Stimulated activated CD8-positive, alpha-beta memory T cell treated with anti-CD3 and anti-CD28 coated beads, Interleukin-4, amount 100 ng/mL, for 24 hours (primary cell): ENCODE data around the gene NBPF1.
"Not testable (repeated sequence)": the region's sequence is repeated elsewhere in the genome, so short reads cannot be mapped to it uniquely, and the experiment has no call there.

ENCODE experiments used
- DNase-seq: peaks from one replicate; pipeline ENCODE4 v3.0.0-alpha.2; 2020; ENCODE audit warnings: low read depth

NBPF1 gene

DNA sequence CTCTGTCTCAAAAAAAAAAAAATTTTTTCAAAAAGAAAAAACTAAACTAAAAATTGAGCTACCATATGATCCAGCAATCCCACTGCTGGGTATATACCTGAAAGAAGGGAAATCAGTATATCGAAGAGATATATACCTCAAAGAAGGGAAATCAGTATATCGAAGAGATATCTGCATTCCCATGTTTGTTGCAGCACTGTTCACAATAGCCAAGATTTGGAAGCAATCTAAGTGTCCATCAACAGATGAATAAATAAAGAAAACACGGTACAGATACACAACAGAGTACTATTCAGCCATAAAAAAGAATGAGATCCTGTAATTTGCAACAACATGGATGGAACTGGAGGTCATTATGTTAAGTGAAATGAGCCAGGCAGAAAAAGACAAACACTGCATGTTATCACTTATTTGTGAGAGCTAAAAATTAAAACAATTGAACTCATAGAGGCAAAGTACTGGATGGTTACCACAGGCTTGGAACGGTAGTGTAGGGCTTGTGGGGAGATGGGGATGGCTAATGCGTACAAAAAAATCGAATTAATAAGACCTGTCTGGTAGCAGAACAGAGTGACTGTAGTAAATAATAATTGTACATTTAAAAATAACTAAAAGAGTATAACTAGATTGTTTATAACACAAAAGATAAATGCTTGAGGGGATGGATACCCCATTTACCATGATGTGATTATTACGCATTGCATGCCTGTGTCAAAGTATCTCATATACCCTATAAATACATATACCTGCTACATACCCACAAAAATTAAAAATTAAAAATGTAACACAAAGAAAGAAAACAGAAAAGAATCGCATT, 28.0 kb upstream of the NBPF1 start:
- DNase-seq = not testable (repeated sequence)

DNA sequence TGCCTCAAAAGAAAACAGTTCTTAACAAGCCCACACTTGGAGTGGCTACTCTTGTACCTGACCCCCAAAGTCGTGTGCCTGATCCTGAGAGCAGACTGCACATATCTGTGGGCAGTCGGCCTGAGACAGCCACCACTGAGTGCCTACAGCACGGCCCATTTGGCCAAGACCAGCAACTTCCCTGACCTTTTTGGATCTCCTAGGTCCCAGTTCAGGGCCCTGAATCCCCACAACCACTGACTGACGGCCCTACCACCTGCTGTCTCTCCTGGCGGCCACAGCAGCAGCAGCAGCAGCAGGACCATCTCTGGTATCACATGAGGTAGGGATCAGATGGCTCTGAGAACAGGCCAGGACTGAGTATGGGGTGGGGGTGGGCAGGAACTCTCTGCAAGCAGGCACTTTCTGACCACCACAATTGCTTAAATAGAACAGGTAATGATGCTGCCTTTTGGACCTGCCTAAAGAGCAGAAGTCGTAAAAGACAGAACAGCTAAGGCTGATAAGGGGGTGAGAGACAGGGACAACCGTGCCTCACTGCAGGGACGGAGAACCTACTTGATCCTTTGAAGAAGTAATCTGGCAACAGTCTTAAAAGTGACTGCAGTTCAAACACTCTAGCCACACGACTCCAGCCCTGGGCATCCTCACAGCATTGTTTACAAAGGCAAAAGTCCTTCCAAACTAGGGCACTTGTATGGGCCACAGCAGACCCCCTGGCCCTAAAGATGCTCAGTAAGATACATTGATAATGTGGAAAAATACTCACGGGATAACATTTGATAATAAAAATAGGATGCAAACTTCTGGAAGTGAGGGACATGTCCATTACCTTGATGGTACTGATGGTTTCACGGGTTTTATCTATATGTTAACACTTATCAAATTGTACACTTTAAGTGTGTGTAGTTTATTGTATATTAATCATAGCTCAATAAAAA, 26.0 kb upstream of the NBPF1 start:
- not testable (repeated sequence) for DNase-seq

DNA sequence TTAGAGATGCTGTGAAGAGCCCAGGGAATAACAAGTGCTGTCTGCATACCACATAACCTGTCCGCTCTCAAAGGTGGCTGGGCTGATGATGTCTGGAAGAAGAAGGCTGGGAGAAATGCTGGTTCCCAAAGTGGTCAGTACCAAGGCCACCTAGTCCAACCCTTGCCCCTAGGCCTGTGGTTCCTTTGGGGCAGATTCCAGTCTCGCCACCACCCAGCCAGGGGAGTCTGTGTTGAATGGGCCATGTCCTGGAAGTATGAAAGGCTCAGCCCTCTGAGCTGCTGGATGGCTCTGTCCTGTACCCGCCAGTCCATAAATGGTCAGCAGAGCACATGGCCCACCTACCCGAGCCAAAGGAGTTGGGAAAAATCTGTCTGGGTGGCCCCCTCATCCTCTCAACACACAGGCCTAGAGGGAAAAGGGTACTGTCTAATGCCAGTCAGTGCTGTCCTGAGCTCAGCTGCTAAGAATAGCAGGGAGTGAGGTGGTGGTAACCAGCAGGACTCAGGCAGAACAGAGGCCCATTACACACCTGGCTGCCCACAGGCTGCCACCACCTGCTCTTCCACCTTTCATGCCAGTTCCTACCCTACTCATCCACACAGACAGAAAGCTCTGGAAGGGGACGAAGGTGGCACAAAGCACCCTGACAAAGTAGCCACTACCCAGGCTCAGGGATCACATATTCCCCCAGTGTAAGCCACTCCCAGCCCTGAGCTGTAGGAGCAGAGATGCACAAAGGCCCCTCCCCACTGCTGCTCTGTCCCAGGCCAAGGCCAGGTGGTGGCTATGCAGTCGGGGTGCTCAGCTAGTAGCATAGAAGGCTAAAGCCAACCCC, 24.8 kb upstream of the NBPF1 start:
- not testable (repeated sequence) for DNase-seq

DNA sequence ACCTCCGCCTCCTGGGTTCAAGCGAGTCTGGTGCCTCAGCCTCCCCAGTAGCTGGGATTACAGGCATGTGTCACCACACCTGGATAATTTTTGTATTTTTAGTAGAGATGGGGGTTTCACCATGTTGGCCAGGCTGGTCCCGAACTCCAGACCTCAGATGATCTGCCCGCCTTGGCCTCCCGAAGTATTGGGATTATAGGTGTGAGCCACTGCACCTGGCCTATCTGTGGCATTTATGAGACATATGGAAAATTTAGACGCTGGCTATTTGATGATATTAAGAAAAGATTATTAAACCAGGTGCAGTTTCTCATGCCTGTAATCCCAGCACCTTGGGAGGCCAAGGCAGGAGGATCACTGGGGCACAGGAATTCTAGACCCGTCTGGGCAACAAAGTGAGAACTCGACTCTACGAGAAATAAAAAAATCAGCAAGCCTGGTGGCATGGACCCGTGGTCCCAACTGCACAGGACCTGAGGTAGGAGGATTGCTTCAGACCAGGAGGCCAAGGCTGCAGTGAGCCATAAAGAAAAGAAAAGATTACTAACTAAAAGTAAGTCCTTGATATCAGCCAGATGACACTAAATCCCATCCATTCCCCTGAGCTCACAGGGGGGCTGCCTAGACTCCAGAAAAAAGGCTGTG, 23.3 kb upstream of the NBPF1 start:
- not testable (repeated sequence) for DNase-seq

DNA sequence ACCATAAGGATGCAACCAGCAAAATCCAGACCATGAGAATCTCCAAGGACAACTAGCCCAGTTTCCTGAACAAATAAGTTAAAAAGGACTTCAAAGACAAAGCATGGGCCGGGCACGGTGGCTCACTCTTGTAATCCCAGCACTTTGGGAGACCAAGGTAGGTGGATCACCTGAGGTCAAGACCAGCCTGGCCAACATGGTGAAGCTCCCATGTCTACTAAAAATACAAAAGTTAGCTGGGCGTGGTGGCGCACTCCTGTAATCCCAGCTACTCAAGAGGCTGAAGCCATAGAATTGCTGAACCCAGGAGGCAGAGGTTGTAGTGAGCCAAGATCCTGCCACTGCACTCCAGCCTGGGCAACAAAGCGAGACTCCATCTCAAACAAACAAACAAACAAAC, 22.6 kb upstream of the NBPF1 start:
- not testable (repeated sequence) for DNase-seq

DNA sequence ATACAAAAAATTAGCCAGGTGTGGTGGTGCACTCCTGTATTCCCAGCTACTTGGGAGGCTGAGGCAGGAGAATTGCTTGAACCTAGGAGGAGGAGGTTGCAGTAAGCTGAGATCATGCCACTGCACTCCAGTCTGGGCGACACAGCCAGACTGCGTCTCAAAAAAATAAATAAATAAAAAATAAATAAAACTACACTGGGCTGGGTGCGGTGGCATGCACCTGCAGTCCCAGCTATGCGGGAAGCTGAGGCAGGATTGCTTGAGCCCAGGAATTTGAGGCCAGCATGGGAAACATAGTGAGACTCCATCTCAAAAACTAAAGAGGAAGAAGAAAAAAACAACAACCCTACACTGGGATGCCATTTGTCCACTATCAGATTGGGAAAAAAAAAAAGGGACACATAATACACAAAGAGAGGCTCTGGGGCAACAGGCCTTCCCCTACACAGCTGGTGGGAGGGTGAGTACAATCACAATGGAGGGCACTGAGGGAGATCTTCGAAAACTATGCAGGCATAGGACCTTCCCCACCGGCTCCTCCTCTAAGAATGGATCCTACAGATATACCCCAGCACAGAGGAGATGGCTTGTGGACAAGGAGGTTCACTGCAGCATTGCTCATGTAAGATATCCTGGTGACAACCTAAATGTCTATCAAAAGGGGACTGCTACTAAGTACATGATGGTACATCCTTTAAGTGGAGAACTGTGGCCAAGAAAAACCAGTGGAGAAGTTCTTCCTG, 20.3 kb upstream of the NBPF1 start:
- DNase-seq = not testable (repeated sequence)

DNA sequence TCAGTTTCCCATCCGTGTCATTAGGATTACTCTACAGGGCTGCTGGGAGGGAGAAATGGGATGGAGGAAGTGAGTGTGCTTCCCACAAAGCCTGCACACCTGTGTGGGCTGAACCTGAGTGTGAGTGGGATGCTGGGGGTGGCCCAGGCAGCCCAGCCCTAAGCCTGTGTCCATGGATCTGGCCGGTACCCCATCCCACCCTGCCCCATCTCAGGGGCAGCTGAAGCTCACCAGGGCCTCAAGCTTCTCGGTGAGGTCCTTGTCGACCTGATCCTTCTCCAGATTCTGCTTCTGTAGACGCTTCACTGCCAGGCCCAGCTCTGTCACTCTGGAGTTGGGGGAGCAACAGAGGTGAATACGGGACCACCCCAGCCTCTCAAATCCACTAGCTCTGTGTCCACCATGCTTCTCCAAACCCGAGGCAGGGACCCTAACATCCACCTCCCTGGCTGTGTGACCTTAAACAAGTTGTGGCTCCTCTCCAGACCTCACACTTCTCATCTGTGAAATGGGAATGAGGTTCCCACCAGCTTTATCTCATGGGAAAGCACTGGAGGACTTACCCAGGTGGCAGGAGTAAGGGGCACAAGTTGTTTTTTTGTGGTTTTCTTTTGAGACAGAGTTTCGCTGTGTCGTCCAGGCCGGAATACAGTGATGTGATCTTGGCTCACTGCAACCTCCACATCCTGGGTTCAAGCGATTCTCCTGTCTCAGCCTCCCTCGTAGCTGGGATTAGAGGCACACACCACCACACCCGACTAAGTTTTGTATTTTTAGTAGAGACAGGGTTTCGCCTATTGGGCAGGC, 18.9 kb upstream of the NBPF1 start:
- DNase-seq = not testable (repeated sequence)

DNA sequence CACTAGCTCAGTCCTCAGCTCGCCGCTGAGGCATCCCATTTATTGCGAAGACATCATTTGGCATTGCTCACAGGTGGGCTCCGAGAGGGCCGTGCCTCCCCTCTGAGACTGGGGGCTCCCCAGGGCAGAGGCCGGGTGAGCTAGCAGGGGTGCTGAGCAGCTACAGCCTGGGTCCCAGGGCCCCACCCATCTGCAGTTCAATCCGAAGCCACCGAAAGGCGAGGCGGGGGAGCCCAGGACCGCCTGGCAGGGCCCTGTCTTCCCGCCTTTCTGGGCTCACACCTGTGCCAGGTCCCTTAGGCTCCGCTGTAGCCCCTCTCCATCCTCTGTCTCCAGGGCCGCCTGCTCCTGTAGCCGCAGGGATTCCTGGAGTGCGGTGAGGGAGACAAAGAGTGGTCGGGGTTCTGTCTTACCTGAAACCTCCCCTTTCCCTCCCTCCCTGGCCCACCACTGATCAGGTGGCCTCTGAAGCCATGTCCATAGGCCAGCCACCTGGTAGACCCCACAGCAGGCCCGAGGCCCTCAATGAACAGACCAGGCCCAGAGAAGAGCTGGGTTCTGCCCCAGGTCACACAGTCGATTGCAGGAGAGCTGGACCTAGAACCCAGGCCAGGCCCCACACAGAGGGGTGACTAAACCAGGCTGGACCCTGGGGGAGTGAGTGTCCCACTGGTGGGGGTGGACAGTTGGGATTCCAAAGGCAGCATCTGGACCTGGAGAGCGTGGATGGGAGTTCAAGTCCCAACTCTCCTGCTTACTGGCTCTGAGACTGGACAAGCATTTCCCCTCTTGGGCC, 18.1 kb upstream of the NBPF1 start:
- DNase-seq = no peak

DNA sequence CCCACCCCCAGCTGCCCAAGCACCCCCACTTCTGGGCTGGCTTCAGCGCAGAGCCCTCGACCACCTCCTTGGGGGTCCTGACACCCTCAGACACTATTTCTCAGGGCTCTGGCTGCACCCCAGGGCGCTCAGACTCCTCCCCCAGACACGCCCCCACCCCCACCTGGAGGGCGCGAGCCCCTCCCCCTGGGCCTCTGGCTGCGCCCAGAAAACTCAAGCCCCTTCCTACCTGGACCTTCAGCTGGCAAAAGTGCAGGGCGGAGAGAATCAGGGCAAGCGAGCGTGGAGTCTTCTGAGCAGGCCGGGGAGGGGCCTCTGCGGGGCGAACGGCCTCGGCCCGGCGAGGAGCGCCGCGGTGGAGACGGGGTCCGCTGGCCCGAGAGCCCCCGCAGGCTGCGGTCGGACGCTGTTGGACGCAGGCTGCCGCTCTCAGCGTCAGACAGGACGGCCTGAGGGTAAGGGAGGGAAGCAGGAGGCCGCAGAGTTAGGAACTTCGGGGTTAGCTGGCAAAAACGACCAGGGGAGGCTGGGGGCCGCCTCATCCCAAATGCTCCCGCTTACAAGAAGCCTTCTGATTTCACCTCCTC, 17.4 kb upstream of the NBPF1 start:
- no peak for DNase-seq

DNA sequence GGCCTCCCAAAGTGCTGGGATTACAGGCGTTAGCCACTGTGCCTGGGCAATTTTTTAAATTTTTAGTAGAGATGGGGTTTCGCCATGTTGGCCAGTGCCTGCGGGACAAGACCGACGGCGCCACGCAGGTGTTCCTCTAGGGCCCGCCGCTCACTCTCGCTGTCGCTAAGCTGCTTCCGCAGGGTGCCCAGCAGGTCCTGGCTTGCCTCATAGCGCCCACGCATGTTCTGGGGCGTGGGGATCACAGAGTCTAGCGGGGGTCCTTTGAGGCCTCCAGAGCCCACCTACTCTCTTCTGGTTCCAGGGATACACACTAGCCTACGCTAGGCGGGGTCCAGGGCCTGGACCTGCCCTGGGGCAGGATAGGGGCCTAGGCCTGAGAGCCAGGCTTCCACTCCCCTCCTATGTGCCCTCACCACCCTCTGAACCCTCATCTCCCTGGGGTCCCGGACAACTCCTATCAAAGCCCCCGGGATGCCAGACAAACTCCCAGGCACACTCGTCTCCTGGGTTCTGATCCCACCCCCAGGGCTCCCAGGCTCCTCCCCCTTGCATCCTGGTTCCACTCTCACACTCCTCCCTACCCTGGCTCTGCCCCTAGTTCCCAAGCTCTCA, 16.7 kb upstream of the NBPF1 start:
- DNase-seq = not testable (repeated sequence)

DNA sequence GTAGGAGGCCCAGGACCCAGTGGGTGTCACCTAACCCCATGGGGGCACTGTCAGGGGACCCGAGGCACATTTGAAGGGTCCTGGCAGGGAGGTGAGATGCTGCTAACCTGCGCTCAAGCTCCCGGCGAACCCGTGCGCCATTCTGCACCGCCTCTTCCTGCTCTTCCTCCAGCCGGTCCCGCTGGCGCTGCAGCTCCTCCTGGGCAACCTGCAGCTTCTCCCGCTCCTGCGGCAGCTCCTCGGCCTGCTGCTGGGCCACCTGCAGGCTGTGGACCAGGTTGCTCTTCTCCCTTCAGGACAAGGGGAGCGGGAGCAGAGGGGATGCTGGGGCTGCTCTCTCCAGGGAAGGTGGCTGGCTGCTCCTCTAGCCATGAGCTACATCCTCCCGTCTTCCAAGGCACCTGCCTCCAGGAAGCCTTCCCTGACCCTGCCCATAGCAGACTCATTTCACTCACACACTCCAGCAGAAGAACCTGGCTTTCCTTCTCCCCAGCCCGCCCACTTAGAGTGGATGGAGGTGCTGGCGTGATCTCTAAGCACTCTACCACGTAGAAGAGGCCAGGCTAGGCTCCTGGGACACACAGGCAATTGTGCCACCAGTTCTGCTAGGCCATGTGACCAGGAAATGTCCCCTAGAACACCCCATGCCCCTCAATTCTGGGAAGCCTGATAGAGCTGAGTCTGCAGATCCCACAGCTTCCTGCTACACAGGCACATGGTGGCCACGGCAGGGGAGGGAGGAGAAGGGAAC, 15.2 kb upstream of the NBPF1 start:
- no peak for DNase-seq

DNA sequence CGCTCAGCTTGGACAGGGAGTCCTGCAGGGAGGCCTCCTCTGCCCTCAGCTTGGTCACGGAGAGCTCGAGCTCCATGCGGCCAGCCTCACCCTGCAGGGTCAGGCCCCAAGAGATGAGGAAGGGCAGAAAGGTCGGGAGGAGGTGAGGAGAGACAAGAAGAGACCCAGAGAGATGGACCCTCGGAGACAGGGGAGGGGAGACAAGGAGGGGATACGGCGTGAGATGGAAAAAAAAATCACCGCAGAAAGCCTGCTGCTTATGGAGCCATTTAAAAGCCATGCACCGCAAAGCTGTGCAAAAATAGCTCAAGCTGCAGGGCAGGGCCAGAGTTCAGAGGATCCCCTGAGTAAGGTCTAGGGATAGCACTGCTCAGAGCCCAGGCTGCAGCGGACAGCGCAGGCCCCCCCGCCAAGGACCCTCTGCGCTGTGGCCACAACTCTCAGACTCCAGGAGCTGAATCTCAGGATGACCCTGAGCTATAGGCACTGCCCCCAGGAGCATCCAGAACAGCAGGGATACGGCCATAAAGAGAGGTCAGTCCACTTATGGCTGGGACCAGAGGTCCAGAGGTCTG, 13.1 kb upstream of the NBPF1 start:
- not testable (repeated sequence) for DNase-seq

DNA sequence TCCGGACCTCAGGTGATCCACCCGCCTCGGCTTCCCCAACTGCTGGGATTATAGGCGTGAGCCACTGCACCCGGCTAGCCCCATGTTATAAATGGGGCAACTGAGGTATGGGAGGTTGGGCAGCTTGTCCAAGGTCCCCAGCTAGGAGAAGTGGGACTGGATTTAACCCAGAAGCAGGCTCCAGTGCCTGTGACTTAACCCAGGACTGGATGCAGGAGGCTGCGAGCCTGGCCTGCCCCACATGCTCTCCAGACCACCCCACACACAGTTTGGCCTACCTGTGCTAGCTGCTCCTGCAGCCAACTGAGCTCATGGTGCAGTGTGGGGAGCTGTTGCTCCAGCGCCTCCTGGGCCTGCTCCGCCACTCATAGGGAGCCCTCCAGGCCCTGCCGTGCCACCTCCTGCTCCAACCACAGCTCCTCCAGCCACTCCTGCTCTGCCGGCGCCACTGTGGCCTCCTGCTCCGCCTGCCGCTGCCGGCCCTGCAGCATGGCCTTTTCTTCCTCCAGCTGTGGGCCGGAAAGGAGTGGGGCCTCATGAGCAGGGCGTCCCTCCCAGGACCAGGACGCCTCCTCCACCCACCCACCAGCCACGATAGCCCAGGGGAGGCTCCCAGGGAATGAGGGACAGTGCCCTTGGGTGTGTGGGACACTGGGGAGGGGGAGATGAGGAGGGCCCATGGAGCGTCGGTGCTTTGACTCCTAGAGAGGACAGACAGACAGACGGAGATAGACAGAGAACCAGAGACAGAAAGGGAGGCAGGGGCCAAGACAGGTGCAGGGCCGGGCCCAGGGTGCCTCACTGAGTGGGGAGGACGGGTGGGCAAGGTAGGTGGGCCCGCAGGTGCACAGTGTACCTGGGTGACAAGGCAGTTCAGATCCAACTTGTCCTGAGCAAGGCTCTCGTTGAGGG, 12.4 kb upstream of the NBPF1 start:
- no peak for DNase-seq

DNA sequence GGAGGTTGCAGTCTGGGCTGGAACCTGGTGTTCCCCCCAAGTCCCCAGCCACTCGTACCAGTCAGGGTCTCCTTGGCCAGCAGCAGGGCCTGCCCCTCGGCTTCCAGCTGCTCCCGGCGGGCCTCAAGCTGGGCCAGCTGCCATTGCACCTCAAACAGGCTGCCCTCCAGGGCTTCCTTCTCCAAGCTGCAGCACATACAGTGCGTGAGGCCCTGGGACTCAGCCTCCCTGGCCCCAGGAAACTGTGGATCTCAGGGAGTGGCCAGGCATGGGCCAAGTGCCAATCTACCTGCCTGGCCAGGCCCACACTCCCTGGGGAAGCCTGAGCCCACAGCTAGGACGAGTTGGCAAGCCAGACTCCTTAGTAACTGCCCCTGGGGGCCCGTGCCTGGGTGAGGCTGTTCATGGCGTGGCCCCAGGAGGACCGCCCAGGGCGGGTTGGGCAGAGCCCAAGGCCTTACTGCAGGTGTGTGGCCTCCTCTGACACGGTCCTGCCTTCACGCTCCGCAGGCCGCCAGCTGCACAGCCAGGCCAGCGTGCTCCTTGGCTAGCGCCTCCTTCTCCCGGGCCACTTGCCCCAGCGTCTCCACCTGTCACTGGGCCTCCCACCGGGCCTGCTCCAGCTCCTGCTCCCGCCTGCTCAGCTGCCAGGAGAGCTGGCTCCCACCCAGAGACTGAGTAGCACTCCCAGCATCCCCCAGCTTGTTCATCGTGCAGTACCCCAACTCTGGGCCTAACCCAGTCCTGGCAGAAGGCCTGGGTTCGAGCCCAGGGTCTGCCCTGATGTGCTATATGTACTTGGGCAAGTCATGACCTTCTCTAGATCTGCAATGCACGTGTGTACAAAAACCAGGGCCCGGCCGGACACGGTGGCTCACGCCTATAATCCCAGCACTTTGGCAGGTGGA, 10.7 kb upstream of the NBPF1 start:
- DNase-seq = not testable (repeated sequence)

DNA sequence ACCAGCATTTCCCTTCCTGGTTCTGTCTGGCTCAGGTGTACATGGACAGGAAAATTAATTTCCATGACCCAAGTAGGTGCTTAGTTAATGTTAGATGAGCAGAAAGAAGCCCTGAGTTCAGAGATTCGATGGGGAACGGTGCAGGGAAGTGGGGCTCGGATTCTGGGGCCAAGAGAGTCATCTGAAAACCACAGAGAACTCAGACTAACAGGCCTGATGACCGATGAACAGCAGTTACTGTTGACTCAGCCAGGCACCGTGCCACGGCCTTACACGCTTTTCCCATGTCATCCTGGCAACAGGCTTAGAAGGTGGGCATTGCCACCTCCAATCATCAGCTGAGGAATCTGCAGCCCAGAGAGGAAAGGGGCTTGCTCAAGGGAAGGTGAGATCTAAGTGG, 10.0 kb upstream of the NBPF1 start:
- not testable (repeated sequence) for DNase-seq
